RWPE1 (cell line): ENCODE data around the gene CHAC2.

Source experiments
- CTCF ChIA-PET: fragments of 350-600 bp; sonication (Branson Sonifier 250); formaldehyde crosslinking; extraction: SDS; loops from one replicate; lab custom pipeline; 2021; lab: Yijun Ruan, JAX
- POLR2A ChIA-PET: fragments of 400-600 bp; formaldehyde crosslinking; extraction: SDS; loops from one replicate; lab custom pipeline; 2020; ENCODE audit warnings: antibody characterized with exemption; ENCODE audit not compliant: low non-redundant PET; lab: Yijun Ruan, JAX
- DNase-seq: peaks from one replicate; pipeline ENCODE4 v3.0.0; 2012; ENCODE audit warnings: low spot score
- H3K27ac ChIP-seq: fragments of 450-650 bp; 2 replicates; pipeline ENCODE4 v1.5.1; 2017
- TF ChIP-seq, protein P1 (sequence below): fragments of 450-650 bp; conservative IDR thresholded peaks from 2 replicates; pipeline ENCODE4 v1.5.1; 2017; ENCODE audit warnings: low read depth, mild to moderate bottlenecking

CHAC2 gene

DNA sequence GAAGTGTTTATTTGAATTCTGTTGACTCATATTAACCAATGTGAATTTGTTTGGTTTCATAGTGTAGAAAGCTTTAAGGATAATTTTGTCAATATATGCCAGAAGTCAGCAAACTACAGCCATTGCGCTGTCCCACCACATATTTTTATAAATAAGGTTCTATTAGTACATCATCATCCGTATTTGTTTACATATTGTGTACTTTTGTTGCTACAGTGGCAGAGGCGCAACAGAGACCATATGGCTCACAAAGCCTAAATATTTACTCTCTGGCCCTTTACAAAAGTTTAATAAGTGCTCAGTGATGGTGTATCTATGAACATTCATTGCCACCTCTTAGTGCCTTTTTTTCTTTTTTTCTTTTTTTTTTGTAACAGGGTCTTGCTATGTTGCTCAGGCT is 25.7 kb downstream of the CHAC2 start:
- TF ChIP-seq, protein P1, sequence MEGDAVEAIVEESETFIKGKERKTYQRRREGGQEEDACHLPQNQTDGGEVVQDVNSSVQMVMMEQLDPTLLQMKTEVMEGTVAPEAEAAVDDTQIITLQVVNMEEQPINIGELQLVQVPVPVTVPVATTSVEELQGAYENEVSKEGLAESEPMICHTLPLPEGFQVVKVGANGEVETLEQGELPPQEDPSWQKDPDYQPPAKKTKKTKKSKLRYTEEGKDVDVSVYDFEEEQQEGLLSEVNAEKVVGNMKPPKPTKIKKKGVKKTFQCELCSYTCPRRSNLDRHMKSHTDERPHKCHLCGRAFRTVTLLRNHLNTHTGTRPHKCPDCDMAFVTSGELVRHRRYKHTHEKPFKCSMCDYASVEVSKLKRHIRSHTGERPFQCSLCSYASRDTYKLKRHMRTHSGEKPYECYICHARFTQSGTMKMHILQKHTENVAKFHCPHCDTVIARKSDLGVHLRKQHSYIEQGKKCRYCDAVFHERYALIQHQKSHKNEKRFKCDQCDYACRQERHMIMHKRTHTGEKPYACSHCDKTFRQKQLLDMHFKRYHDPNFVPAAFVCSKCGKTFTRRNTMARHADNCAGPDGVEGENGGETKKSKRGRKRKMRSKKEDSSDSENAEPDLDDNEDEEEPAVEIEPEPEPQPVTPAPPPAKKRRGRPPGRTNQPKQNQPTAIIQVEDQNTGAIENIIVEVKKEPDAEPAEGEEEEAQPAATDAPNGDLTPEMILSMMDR = no peak
- no peak overlapping the region for H3K27ac ChIP-seq
- CTCF ChIA-PET = no interaction called here
- POLR2A ChIA-PET = no interaction called here
- DNase-seq = no peak

DNA sequence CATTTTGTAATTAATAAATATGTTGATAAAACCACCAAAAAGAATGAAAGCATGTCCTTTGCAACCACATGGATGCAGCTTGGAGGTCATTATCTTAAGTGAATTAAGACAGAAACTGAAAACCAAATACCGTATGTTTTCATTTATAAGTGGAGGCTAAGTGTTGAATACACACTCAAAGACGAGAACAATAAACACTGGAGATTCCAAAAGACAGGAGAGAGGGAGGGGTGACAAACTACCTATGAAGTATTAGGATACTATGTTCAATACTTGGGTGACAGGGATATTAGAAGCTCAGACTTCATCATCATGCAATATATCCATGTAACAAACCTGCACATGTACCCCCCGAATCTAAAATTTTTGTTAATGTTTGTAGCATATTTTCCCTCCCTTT is 26.2 kb downstream of the CHAC2 start:
- ChIA-PET CTCF (no interaction called here), POLR2A (no interaction called here)
- no peak for DNase-seq
- H3K27ac ChIP-seq = no peak overlapping the region
- TF ChIP-seq, protein P1 = no peak

DNA sequence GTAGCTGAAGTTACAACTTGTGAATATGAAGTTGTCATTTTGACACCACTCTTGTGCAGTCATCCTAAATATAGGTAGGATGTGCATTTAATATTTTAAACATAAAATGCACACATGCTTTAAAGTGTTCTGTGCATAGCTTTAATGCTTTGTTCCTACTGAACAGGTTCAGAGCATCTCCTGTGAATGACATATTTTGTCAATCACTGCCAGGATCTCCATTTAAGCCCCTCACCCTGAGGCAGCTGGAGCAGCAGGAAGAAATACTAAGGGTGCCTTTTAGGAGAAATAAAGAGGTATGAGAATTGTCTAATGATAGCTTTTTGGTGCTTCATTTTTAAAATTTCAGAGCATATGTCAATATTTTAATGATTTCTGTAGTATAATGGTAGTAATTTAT is 33.9 kb downstream of the CHAC2 start:
- ChIA-PET POLR2A (no interaction called here), CTCF (no interaction called here)
- no peak for DNase-seq
- TF ChIP-seq, protein P1 = no peak
- no peak overlapping the region for H3K27ac ChIP-seq

DNA sequence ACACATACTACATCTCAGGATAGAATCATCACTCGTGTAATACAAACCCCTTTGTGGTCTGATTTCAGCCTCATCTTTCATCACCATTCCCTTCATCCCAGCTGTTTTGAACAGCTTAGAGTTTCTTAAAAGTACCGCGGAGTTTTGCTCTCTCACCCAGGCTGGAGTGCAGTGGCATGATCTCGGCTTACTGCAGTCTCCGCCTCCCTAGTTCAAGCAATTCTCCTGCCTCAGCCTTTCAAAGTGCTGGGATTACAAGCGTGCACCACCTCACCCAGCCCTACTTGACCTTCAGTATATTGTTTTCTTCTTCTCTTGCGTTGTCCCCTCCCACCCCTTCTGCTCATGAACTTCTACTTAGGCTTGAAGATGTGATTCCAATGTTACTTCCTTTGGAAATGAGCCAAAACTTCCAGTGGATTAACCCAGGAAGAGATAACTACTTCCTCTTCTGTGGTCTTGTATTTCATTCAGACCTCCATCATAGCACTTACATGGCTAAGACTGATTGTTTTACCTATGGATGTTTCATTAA is 35.1 kb downstream of the CHAC2 start:
- DNase-seq = no peak
- TF ChIP-seq, protein P1 = no peak
- H3K27ac ChIP-seq = no peak overlapping the region
- POLR2A ChIA-PET = no interaction called here
- CTCF ChIA-PET = no interaction called here

DNA sequence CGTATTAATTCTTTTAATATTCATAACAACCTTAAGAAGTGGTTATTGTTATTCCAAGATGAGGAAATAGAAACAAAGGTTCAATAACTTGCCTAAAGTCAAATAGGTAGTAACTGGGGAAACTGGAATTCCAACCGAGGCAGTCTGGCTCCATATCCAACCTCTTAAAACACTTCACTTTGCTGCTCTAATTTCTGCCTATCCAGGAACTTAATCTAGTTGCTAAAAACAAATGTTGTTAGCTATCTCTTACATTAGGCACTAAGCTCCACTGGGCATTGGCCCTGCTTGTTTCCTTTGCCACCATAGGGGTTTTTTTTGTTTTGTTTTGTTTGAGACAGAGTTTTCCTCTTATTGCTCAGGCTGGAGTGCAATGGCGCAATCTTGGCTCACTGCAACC is 44.0 kb downstream of the CHAC2 start:
- CTCF ChIA-PET = no interaction called here
- H3K27ac ChIP-seq = no peak overlapping the region; the same call in 1 of the 2 replicates
- no peak for DNase-seq
- POLR2A ChIA-PET = no interaction called here
- TF ChIP-seq, protein P1 = no peak

DNA sequence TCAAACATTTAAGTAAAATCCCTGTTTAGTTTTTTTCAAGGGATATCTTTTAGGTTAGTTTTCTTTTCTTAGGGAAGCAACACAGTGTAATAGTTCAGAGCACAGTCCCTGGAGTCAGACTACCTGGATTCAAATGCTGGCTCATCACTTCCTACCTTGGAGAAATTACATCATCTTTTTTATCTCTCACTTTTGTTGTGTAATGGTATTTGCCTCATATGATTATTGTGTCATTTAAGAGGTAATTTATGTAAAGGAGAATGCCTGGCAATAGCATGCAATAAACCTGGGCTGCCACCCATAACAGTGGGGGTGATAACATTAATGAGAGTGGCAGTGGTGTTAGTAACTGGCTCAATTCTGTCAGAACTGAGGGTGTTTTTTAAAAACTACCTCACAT is 45.5 kb downstream of the CHAC2 start:
- TF ChIP-seq, protein P1 = no peak
- DNase-seq = no peak
- ChIA-PET POLR2A (no interaction called here), CTCF (no interaction called here)
- no peak overlapping the region for H3K27ac ChIP-seq
